NAMALWA (cell line): ENCODE results near the gene EIF2B1.
A peak's percentile ranks its signal among the peaks of the same experiment; 100 is the strongest.

Experiments used
- DNase-seq: peaks from one replicate; pipeline ENCODE4 v3.0.0-alpha.2; 2015; ENCODE audit warnings: low spot score

The EIF2B1 gene

DNA sequence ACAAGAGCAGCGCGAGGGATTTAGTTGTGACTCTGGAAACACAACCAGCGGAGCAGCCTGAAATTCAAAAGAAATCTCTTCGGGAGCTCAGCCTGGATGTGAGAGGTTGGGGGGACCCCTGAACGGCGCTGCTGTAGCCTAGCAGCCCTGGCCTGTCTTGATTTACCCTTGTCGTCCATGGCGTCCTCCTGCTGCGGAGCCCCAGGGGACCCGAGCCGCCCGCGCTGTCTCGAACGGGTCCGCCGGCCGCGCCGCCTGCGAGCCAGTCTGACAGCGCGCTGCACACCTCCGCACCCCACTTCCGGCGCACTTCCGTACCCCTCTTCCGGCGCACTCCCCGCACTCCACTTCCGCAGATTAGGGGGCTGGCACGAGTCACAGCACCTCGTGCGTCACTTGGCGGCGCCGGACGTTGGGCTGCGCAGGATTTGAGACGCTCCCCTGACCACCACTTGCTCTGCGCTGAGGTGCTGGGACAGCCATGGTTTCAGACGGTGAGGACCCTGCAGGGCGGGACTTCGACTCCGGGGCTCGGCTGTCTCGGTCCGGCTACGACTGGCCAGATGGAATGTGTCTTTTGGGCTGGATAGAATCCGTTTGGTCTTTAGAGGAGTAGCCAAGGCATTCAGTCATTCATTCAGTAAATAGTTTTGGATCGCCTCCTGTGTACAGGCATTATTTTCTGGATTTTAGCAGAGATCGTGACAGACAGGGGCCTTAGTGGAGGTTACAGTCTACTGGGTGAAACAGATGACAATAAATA lies at the start of gene EIF2B1, which contains the start of gene GTF2H3:
TSS of gene EIF2B1 (minus strand) at position 308 of the 763 bp plus-strand sequence. CDS start at position 179, 129 bp downstream.
TSS of gene GTF2H3 (plus strand) at position 451 of the 763 bp plus-strand sequence. CDS start at position 482, 31 bp downstream.
- DNase-seq, result peak; percentile 98

DNA sequence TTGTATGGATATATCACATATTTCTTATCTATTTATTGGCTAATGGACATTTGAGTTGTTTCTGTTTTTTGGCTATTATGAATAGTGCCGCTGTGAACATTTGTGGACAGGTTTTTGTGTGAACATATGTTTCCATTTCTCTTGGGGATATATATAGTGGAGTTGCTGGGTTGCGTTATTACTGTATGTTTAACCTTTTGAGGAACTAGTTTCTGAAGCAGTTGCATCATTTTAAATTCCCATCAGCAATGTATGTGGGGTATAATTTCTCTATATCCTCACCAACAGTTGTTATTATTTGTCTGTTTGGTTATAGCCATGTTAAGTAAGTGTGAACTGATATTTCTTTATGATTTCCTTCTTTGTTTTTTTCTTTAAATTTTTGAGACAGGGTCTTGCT lies 48.1 kb upstream of the EIF2B1 start:
- DNase-seq, result peak; percentile 13

DNA sequence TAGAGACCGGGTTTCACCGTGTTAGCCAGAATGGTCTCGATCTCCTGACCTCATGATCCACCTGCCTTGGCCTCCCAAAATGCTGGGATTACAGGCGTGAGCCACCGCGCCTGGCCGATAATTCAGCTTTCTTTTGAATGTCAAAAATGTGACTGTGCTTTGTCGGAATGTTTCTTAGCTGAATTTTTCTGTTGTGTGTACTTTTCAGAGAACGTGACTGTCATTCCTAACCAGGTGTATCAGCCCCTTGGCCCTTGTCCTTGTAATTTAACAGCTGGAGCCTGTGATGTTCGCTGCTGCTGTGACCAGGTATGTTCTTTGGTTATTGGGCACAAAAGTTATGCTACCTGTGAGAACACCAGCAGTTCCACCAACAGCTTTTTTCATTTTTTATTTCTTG lies 45.5 kb upstream of the EIF2B1 start:
- no peak for DNase-seq

DNA sequence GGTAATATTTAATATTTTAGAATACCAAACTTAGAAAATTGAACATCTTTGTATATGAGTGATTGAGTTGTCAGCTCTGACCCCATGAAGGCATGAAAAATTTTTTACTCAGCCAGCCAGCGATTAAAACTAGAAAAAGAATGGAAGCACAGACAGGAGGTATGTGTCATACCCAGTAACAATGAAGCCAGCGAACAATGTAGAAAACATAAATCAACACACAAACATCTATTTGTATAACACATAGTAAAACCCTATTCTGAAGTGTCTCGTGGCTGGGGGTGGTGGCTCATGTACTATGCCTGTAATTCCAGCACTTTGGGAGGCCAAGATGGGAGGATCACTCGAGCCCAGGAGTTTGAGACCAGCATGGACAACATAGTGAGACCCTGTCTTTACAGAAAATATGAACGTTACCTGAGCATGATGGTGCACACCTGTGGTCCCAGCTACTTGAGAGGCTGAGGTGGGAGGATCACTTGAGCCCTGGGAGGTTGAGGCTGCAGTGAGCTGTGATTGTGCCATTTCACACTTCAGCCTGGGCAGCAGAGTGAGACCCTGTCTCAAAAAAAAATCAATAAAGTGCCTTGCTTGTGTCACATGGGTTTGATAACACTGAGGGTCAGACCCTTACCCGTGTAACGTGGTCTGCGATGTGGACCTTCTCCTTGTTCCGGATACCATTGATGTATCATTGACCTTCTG lies 43.3 kb upstream of the EIF2B1 start:
- DNase-seq, result no peak

DNA sequence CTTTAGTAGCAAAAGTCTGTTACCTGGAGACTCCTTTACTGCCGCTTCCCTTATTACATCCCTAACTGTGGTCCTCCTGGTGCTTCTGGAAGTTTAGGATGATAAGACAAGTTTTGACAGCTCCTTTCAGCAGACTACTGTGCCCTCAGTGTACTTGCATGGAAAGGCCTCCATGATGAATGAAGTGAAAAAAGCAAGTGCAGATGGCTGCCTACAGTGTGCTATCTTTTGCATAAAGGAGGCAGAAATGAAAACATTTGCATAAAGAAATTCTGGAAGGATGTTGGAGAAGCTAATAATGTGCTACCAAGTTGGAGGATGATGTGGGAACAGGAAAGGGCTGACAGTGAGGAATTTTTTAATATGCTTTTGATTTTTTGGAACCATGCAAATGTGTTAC lies 42.0 kb upstream of the EIF2B1 start:
- no peak for DNase-seq

DNA sequence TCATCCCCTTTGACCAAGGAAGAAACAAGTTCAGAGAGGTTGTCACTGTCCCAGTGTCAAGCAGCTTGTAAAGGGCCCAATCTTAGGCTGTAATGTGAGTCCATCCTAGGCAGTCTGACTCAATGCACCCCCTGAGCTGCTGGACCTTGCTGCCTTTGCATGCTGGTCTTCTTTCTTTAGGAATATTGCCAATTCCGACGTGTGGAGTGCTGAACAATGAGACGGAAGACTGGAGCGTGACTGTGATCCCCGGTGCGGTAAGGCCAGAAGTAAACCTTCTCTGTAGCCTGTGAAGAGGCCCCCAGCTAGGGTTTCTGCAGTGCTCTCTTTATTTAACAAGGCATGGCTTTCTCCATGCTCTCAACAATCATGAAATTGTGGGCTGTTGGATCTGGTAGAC lies 38.4 kb upstream of the EIF2B1 start:
- no peak for DNase-seq

DNA sequence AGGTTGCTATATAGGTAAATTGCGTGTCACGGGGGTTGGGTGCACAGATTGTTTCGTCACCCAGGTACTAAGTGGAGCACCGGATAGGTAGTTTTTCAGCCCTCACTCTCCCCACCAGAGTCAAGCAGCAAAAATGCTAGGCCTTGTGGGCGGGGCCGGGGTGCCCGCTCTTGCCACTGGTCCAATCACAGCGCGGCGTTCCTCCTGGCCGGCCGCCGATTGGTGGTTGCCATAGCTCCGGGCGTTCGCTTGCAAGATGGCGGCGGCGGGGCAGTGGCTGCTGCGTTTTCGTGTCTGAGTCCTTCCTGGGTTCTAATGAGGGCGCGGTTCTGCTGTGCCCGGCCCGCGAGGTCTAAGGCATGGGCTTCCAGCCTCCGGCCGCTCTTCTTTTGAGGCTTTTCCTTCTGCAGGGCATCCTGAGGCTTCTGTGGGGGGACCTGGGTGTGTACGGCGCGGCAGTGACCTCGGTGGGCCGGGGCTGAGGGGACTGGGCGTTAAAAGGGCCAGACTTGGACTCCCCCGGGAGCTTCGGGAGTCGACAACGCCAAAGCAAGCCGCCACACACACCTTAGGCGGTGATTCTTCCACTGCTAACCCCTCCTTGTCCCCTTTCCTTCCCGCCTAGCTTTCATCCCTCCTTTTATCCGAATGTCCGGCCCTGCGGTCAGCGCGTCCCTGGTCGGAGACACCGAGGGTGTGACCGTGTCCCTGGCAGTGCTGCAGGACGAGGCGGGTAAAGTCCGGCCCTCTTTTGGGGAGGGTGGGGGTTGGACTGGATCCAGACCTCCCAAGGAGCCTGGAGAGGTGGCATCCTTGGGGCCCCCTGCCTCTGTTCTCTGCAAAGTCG lies 37.6 kb upstream of the EIF2B1 start, which contains the start of gene TCTN2:
TSS of gene TCTN2 (plus strand) at position 232 of the 847 bp plus-strand sequence. CDS start at position 360, 128 bp downstream.
- peak; percentile 95 for DNase-seq

GRCh38 chr12:123667771-123668170 lies 34.3 kb upstream of the EIF2B1 start:
- no peak for DNase-seq

GRCh38 chr12:123659996-123660727 lies 26.7 kb upstream of the EIF2B1 start:
- no peak for DNase-seq

- DNase-seq, result no peak
Observed at GRCh38 chr12:123657211-123657610, 23.7 kb upstream of the EIF2B1 start.

GRCh38 chr12:123656392-123656791 lies 22.9 kb upstream of the EIF2B1 start:
- DNase-seq, result no peak

GRCh38 chr12:123655420-123655819 lies 21.9 kb upstream of the EIF2B1 start:
- peak; percentile 63 for DNase-seq

DNA sequence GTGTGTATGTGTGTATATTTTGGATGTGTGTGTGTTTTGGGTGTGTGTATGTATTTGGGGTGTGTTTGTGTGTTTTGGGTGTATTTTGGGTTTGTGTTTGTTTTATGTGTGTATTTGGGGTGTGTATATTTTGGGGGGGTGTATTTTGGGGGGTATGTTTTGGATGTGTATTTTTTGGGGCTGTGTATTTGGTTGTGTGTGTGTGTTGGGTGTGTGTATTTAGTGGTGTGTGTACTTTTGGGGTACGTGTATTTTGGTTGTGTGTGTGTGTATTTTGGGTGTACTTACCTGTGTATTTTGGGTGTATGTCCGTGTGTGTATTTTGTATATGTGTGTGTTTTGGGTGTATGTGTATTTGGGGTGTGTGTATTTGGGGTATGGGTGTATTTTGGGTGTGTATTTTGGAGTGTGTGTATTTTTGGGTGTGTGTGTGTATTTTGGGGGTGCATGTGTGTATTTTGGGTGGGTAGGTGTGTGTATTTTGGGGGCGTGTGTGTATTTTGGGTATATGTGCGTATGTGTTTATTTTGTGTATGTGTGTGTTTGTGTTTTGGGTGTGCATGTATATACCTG lies 20.7 kb upstream of the EIF2B1 start:
- DNase-seq, result no peak

DNA sequence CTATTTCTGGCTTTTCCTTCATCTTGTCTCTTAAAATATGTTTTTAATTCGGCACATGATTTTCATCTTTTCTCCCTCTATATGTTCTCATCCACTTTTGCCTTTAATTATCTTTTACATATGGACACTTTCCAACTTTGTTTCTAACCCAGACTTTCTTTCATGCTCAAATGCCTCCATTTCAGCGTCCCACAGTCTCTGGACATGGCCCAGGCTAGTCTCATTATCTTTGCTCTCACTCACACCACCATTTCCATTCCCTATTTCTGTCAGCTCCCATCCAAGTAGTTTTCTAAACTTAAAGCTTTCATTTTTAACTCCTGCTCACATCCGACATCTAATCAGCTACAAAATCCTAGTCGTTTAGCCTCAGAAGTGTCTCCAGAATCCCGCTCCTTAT lies 14.9 kb upstream of the EIF2B1 start:
- no peak for DNase-seq

DNA sequence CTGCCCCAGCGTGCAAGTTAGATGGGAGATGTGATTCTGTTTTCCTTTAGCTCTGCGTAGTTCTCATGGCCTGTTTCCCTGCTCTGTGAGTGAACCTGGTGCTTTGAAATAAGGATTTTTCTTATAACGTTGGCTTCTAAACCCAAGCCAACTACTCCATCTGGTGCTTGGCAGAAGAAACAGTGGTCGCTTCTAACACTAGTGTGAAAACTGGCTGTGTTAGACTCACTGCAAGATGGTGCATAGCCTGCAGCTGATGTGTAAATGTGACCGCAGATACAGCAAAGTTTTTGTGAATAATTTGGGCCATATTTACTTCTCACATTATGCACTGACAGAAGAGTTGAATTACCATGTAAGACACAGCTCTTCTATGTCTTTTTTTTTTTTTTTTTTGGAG lies 12.4 kb upstream of the EIF2B1 start:
- no peak for DNase-seq

GRCh38 chr12:123645380-123645779 lies 11.9 kb upstream of the EIF2B1 start:
- no peak for DNase-seq

DNA sequence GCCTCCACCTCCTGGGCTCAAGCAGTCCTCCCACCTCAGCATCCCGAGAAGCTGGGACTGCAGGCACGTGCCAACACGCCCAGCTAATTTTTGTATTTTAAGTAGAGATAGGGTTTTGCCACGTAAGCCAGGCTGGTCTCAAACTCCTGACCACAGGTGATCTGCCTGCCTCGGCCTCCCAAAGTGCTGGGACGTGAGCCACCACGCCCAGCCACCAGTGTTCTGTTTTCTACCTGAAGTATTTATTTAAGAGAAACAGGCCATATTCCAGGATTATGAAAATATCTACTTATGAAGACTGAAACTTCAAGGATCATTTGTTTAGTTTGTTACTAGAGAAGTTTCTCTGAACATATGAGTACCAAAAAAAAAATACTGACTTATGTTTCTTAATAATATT lies 10.4 kb upstream of the EIF2B1 start:
- no peak for DNase-seq

- DNase-seq, result peak; percentile 22
Observed at GRCh38 chr12:123634142-123634561, 666 bp upstream of the EIF2B1 start.

DNA sequence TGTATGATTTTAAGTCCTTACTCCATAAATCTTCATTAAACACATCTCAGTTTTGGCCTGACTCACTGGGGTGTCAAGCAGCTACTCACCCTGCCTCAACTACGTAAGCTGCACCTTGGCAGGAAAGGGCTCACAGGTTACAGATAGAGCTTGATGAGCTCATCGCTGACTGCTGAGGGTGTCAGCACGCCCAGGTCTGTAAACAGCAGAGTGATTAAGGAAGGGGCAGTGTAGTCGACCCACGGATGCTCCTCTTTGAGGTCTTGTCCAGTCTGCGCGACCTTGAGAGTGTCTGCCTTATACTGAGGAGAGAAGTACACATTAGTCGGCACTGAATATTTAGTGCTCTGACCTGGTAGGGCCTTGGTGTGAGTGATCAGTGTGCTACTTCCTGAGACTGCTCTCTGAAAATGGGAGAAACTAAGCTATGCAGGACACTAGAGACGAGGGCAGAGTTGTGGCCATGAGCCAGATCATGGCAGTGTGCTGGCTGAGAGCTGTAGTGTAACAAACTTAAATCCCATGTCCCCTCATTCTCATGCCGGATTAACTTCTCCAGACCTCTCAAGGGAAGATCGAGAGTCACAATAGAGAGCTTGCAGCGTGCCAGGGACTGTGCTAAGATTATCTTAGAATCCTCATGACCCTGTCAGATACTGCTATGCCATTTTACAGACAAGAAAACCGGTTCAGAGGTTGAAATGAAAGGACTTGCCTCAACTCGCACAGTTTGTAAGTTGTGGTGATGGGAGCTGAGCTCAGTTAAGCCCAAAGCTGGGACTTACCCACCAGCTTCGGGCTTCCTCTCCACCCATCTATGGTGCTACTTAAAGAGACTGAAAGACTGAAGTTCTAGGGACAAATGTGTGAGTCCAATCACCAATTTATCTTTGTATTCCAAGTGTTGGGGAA lies 11.6 kb downstream of the EIF2B1 start:
- no peak for DNase-seq

DNA sequence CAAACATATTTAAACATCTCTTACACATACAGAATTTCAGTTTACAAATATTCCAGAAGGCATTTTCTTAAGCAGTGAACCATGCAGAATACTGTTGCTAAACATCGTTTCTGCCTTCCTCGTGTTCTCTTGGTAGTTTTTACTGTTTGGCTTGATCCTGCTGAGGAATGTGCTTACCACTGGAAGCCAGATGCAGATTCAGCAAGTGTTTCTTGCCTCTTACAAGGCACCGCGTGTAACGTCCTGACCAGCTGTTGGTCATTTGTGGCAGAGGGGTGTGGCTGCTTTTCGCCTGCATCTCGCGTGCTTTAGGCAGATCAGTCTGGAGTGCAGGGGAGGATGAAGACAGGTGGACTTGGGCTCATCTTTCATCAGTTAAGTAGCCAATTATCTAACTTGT lies 12.4 kb downstream of the EIF2B1 start:
- no peak for DNase-seq
